HG02840 (cell line): ENCODE measurements around the gene CCND2.

ENCODE experiments used
- ATAC-seq: cut with Tn5 transposase; IDR thresholded peaks from one replicate; pipeline ENCODE4 v1.9.1; 2021; ENCODE audit warnings: mild to moderate bottlenecking, moderate library complexity, moderate number of reproducible peaks; ENCODE audit not compliant: unreplicated experiment, low FRiP score

The CCND2 gene

GRCh38 chr12:4275870-4276301 lies 2.3 kb downstream of the CCND2 start:
- no peak for ATAC-seq

GRCh38 chr12:4276524-4277204 lies 3.1 kb downstream of the CCND2 start:
- ATAC-seq: no peak

- no peak for ATAC-seq
Measured at GRCh38 chr12:4277205-4277543, 3.6 kb downstream of the CCND2 start.

- no peak for ATAC-seq
Measured at GRCh38 chr12:4277857-4278256, 4.3 kb downstream of the CCND2 start.

- ATAC-seq: no peak
Measured at GRCh38 chr12:4278329-4279197, 5.0 kb downstream of the CCND2 start.

DNA sequence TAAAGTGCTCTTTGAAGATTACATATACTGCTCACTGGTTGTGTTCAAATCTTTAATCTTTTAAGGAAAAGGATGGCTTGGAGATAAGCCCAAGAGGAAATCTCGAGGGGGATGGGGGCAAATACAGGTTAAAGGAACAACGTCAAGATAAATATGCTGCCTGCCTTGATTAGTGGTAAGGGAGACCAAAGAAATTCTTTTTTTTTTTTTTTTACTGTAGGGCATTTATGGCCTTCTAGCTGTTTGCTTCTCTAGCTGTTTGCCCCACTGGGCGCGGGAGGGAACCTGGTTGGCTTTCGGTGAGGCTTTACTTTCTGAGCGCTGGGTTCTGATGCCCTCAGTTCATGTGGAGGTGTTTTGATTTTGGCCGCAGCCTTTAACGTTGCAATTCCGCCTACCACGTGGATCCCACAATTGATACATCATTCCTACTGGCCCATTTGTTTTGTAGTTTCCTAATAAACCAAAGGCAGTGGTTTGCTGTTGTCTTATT lies 5.7 kb downstream of the CCND2 start:
- ATAC-seq: no peak

DNA sequence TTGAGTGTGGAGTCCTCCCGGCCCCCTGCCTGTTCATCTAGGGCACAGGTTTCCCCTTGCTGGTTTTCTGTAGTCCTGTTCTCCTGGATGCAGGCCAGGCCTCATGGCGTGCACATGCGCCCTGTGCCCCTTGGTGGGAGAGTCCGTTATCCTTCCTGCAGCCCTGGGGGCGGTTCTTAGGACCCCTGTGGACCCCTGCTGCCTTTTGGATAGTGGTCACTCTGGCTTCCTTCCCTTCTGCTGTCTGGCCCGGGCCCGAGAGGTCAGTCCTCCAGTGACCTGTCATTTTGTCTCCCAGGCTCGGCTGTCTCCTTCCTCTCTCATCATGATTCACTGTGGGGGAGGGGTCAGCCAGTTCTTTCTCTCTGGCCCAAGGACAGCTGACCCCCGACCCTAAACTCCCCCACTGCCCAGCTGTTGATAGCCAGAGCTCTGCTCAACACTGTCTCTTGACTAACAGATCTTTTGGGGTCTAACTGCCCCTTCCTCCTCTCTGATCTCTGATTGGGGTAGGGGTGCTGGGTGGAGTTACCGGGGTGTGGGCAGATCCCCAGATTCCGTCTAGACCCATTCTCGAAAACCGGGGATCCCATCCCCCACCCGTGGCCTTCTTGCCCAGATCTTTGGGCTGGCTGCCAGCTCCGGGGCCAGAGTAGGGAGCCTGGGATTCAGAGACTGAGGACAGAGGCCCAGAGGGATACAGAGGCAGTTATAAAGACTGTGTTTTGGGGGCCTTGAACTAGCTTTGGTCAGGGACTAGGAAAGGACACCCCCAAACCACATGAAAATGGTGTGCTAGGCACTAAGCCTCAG lies 7.0 kb downstream of the CCND2 start:
- ATAC-seq: no peak

DNA sequence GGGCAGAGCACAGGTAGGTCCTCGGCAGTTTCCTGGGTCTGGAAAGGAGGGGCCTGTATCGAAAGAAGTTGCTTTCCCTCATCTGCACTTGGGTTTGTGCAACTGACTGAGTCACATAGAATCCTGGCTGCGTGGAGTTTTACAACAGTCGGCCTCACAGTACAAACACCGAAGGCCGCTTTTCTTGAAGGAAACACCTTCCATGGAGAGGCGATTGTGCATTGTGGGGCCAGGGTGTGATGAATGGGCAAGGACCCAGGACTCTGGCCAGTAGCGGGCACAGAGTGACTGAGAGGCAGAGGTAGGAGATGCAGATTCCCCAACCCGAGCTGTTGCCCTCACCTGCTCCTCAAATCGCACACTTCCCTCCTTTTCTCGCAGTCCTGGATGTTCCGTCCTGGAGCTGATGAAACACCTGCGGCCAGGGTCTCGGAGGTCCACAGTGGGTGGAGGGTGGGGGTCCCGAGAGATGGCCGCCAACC lies 7.7 kb downstream of the CCND2 start:
- ATAC-seq: no peak

DNA sequence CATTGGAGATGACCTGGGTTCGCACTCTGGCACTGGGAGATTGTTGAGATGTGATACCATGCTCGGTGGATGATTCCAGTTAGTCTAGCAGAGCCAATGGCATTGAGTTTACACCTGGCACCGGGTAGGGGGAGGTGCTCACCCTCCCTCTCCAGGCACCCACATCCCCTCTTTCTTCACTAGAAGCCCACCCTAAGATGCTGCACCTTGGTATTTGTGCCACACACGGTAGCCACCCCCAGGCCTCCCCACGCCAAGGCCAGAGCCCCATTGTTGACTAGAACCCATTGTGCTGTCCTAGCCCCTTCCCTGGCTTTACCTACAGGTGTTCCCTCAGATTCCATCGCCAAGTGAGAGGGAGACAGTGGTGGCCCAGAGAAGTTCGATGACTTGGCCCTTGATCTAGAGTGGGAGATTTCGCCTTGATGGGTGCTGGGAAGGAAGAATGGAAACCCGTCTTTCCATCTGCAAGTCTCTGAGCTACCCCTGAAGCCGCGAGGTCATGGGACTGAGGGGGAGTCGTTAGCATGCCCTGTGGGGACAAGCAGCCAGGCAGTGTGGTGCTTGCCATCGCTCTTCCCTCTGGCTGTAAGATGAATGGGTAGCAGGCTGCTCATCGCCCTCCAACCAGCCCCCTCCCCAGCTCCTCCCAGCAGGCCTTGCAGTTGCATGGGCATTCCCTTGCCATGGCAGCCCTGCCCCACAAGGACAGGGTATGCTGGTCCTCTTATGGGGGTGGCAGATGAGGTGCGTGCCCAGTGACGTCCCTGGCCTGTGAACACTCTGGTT lies 8.7 kb downstream of the CCND2 start:
- ATAC-seq: no peak

GRCh38 chr12:4282892-4283511 lies 9.4 kb downstream of the CCND2 start:
- no peak for ATAC-seq

- no peak for ATAC-seq
Measured at GRCh38 chr12:4283512-4284255, 10.1 kb downstream of the CCND2 start.

DNA sequence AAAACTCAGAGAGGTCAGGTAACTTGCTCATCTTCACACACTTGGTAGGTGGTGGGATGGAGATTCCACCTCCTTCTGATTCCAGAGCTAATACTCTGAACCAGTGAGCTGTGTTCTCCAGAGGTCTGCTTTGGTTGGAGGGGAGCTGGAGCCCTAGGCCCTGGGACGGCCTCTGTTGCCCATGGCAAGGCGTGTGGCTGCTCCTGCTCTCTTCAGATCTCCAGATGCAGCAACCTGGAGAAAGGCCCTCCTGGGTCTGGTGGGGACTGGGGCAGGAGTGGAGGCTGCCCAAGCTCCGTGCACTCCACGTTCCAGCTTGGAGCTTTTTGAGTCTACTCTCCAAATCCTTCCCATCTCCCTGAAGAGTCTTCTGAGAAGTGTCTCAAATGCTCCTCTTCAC lies 10.7 kb downstream of the CCND2 start:
- no peak for ATAC-seq

DNA sequence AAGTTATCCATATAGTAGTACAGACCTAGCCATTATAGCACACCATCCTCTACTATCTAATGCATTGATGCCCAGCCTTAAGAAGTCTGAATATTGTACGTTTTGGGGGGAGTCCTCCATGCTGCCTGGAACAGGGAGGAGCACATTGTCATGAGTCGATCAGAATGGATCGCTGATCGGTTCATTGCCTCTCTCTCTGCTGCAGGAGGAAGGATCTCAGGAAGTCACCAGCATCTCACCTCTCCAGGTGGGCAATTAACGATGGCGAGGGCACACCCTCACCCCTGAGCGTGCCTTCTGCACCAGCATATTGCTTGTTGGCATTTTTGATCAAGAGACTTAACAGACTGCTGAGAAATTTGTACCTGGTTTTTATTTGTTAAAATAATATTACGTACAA lies 11.5 kb downstream of the CCND2 start:
- ATAC-seq: no peak

- no peak for ATAC-seq
Measured at GRCh38 chr12:4286228-4286627, 12.7 kb downstream of the CCND2 start.

GRCh38 chr12:4286771-4287317 lies 13.3 kb downstream of the CCND2 start:
- no peak for ATAC-seq

- ATAC-seq: no peak
Measured at GRCh38 chr12:4287325-4288211, 14.0 kb downstream of the CCND2 start.

GRCh38 chr12:4288296-4289131 lies 15.0 kb downstream of the CCND2 start:
- ATAC-seq: no peak
